Tibial nerve (tissue), 4 donors: ENCODE measurements around the gene UPK3A. TPM values are rescaled to one million over a fixed set of nuclear protein-coding genes. Genes with fewer than 3 reads are reported as not detected.

Experiments used
- DNase-seq, 2 donors: peaks; one replicate each; pipeline ENCODE4 v3.0.0-alpha.2; 2019; ENCODE audit warnings: low spot score in 2 of 2
- H3K27ac ChIP-seq, 4 donors: fragments of 200-600 bp; sonication (generic) in 3 of 4; one replicate each; pipeline ENCODE4 v1.5.1; 2017 to 2019; ENCODE audit warnings: mild to moderate bottlenecking in 1 of 4
- H3K27me3 ChIP-seq, 2 donors: fragments of 200-600 bp; sonication (generic) in 1 of 2; one replicate each; pipeline versions ENCODE4 v1.5.1 to v1.6.0; 2017 to 2019
- H3K36me3 ChIP-seq, 3 donors: fragments of 200-600 bp; sonication (generic); one replicate each; pipeline ENCODE4 v1.5.1; 2018 to 2019
- H3K4me1 ChIP-seq, 4 donors: fragments of 200-600 bp; sonication (generic) in 3 of 4; one replicate each; pipeline ENCODE4 v1.5.1; 2017 to 2019
- H3K4me3 ChIP-seq, 4 donors: fragments of 200-600 bp; sonication (generic) in 3 of 4; one replicate each; pipeline ENCODE4 v1.5.1; 2017 to 2019; ENCODE audit warnings: mild to moderate bottlenecking in 1 of 4, moderate library complexity in 1 of 4
- H3K9me3 ChIP-seq, 4 donors: fragments of 200-600 bp; sonication (generic) in 3 of 4; one replicate each; pipeline ENCODE4 v1.5.1; 2017 to 2019
- CTCF ChIP-seq, 5 experiments: fragments of 200-600 bp in 3 of 5; fragments of 450-650 bp in 2 of 5; sonication (generic) in 3 of 5; IDR thresholded peaks; one replicate each; pipeline ENCODE4 v1.5.1; 2016 to 2019; ENCODE audit warnings: antibody characterized with exemption in 5 of 5, mild to moderate bottlenecking in 3 of 5, moderate library complexity in 2 of 5
- EP300 ChIP-seq, 2 donors: sonication (generic); formaldehyde crosslinking; IDR thresholded peaks; one replicate each; pipeline ENCODE4 v1.6.1; 2017; ENCODE audit warnings: antibody characterized with exemption in 2 of 2, mild to moderate bottlenecking in 1 of 2
- POLR2A ChIP-seq, 2 donors: fragments of 450-650 bp; IDR thresholded peaks; one replicate each; pipeline ENCODE4 v1.6.1; 2017; ENCODE audit warnings: antibody characterized with exemption in 2 of 2, mild to moderate bottlenecking in 2 of 2, moderate library complexity in 2 of 2
- WGBS, 2 donors: methylation state at CpG; one replicate each; pipeline ENCODE4 v1.1.5; 2018; 5-methylcytosine and 5-hydroxymethylcytosine counted together
- total RNA-seq, 4 donors: library from RNA; depleted of rRNA; stranded (reverse); fragments of >200 nt; gene quantifications; one replicate each; pipeline ENCODE4 v1.1.0, GENCODE V29; 2016

UPK3A gene
- total RNA-seq, 4 donors from 2014 or later: not detected

GRCh38 chr22:45270095-45271020 is 14.4 kb upstream of the UPK3A start:
- no peak overlapping the region for H3K4me3 ChIP-seq
- H3K36me3 ChIP-seq: no peaks in the 10 kb centered on the region
- no peaks in the 10 kb centered on the region for H3K27me3 ChIP-seq
- no peaks in the 10 kb centered on the region for H3K9me3 ChIP-seq
- no peak for TF ChIP-seq EP300 (IDR thresholded peaks at IDR 0.05)
- TF ChIP-seq CTCF (IDR thresholded peaks at IDR 0.05): no peak
- peak overlapping the region in 1 of 4 donors; percentile 6 for H3K27ac ChIP-seq
- WGBS, 2 donors: 74 to 80% methylated on average over 16 of the region's 16 CpGs
- H3K4me1 ChIP-seq: peaks cover 0 to 47% (median 19%) of the 10 kb centered on the region in 4 donors
- DNase-seq: no peak

- no peak overlapping the region for H3K4me3 ChIP-seq
- no peaks in the 10 kb centered on the region for H3K27me3 ChIP-seq
Observed at GRCh38 chr22:45271667-45272201, 13.0 kb upstream of the UPK3A start.

GRCh38 chr22:45272498-45272897 is 12.3 kb upstream of the UPK3A start:
- no peak overlapping the region for H3K4me3 ChIP-seq
- no peaks in the 10 kb centered on the region for H3K27me3 ChIP-seq
- TF ChIP-seq POLR2A (IDR thresholded peaks at IDR 0.05): no peak
- TF ChIP-seq CTCF (IDR thresholded peaks at IDR 0.05): no peak
- TF ChIP-seq EP300 (IDR thresholded peaks at IDR 0.05): no peak
- no peak for DNase-seq
- no peaks in the 10 kb centered on the region for H3K36me3 ChIP-seq
- no peaks in the 10 kb centered on the region for H3K9me3 ChIP-seq
- WGBS, 2 donors: 88 to 96% methylated on average over 4 to 7 of the region's 7 CpGs
- H3K4me1 ChIP-seq: peaks cover 0 to 47% (median 19%) of the 10 kb centered on the region in 4 donors
- H3K27ac ChIP-seq: peak overlapping the region in 3 of 4 donors; percentile 10 to 82 (median 76)

More at GRCh38 chr22:45271667-45272201, 13.0 kb upstream of the UPK3A start:
- H3K4me1 ChIP-seq: peaks cover 0 to 47% (median 19%) of the 10 kb centered on the region in 4 donors
- peak in 1 of 2 donors; percentile 65 for DNase-seq
- TF ChIP-seq POLR2A (IDR thresholded peaks at IDR 0.05) (no peak), EP300 (IDR thresholded peaks at IDR 0.05) (peak in 1 of 2 donors; percentile 64), CTCF (IDR thresholded peaks at IDR 0.05) (no peak)
- 14 to 16% methylated on average over 13 of the region's 13 CpGs for WGBS, 2 donors
- H3K36me3 ChIP-seq: no peaks in the 10 kb centered on the region
- no peaks in the 10 kb centered on the region for H3K9me3 ChIP-seq
- peak overlapping the region in 3 of 4 donors; percentile 53 to 82 (median 76) for H3K27ac ChIP-seq

DNA sequence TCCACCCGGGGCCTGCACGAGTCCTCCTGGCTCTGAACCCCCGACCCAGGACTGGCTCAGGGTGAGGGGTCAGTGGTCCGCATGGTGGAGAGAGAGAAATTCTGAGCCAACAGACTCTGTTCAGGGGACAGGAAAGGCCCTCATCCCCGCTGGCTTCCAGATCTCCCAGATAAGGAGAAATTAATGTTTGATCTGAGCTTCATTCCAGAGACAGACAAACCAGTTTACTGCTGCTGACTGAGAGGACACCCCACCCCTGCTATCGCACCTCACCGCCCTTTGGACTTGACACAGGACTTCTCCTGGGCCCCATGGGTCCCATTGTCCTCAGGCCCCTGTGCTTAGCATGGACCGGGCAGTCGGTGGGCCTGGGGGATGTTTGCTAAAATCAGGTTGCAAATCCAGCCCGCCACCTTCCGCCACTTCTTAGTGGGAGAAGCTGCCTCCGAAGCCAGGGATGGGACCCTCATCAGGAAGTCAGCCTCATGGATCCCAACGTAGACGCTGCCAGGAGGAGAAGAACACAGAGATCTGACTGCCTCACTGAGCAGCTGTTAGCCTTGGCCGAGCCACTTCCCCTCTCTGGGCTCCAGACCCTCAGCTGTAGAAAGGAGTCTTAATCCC is 11.2 kb upstream of the UPK3A start:
- no peaks in the 10 kb centered on the region for H3K9me3 ChIP-seq
- TF ChIP-seq CTCF (IDR thresholded peaks at IDR 0.05) (no peak), EP300 (IDR thresholded peaks at IDR 0.05) (no peak), POLR2A (IDR thresholded peaks at IDR 0.05) (no peak)
- H3K27ac ChIP-seq: peak overlapping the region in 2 of 4 donors; percentile 41 to 65
- H3K4me3 ChIP-seq: no peak overlapping the region
- no peaks in the 10 kb centered on the region for H3K27me3 ChIP-seq
- H3K36me3 ChIP-seq: no peaks in the 10 kb centered on the region
- WGBS, 2 donors: 90 to 93% methylated on average over 12 to 15 of the region's 15 CpGs
- peaks cover 0 to 38% (median 17%) of the 10 kb centered on the region in 4 donors for H3K4me1 ChIP-seq
- no peak for DNase-seq
